ENCODE results near the gene PCDH9.
A peak's percentile ranks its signal among the peaks of the same experiment; 100 is the strongest.

The PCDH9 gene

GRCh38 chr13:67015976-67016600 lies 214.0 kb downstream of the PCDH9 start:
- DNase-seq, result no peak

- no peak for DNase-seq
Observed at GRCh38 chr13:67014399-67014798, 215.7 kb downstream of the PCDH9 start.

GRCh38 chr13:67013709-67014108 lies 216.4 kb downstream of the PCDH9 start:
- DNase-seq, result no peak

- no peak for DNase-seq
Observed at GRCh38 chr13:67008075-67008668, 222.0 kb downstream of the PCDH9 start.

- no peak for DNase-seq
Observed at GRCh38 chr13:67004511-67004910, 225.6 kb downstream of the PCDH9 start.

- no peak for DNase-seq
Observed at GRCh38 chr13:67003743-67004142, 226.4 kb downstream of the PCDH9 start.

GRCh38 chr13:67001363-67001762 lies 228.8 kb downstream of the PCDH9 start:
- no peak for DNase-seq

- DNase-seq, result no peak
Observed at GRCh38 chr13:66996503-66996902, 233.6 kb downstream of the PCDH9 start.

GRCh38 chr13:66995203-66995611 lies 234.9 kb downstream of the PCDH9 start:
- DNase-seq, result no peak

GRCh38 chr13:66994517-66995202 lies 235.5 kb downstream of the PCDH9 start:
- no peak for DNase-seq

- peak in 1 of 2 experiments; percentile 3 for DNase-seq
Observed at GRCh38 chr13:66994097-66994496, 236.0 kb downstream of the PCDH9 start.

- no peak for DNase-seq
Observed at GRCh38 chr13:66992719-66993118, 237.4 kb downstream of the PCDH9 start.

GRCh38 chr13:66992183-66992582 lies 238.0 kb downstream of the PCDH9 start:
- DNase-seq, result no peak

GRCh38 chr13:66984241-66984640 lies 245.9 kb downstream of the PCDH9 start:
- no peak for DNase-seq

- no peak for DNase-seq
Observed at GRCh38 chr13:66981912-66982311, 248.2 kb downstream of the PCDH9 start.

- DNase-seq, result no peak
Observed at GRCh38 chr13:66977161-66977560, 253.0 kb downstream of the PCDH9 start.

- DNase-seq, result no peak
Observed at GRCh38 chr13:66974889-66975288, 255.2 kb downstream of the PCDH9 start.

GRCh38 chr13:66974174-66974573 lies 256.0 kb downstream of the PCDH9 start:
- DNase-seq, result no peak

GRCh38 chr13:66972659-66973058 lies 257.5 kb downstream of the PCDH9 start:
- DNase-seq, result no peak

- no peak for DNase-seq
Observed at GRCh38 chr13:66971004-66971403, 259.1 kb downstream of the PCDH9 start.

GRCh38 chr13:66969291-66969690 lies 260.8 kb downstream of the PCDH9 start:
- no peak for DNase-seq

- no peak for DNase-seq
Observed at GRCh38 chr13:66967811-66968597, 262.1 kb downstream of the PCDH9 start.

- no peak for DNase-seq
Observed at GRCh38 chr13:66965181-66965580, 265.0 kb downstream of the PCDH9 start.

GRCh38 chr13:66962953-66963352 lies 267.2 kb downstream of the PCDH9 start:
- DNase-seq, result no peak
